ENCODE measurements around the gene ZSCAN9. TPM values are rescaled to one million over a fixed set of nuclear protein-coding genes. Genes with fewer than 3 reads are reported as not detected.

ZSCAN9 gene
- total and polyA plus RNA-seq, 9 of the 15 experiments (the other 6 are each of a cell fraction or from before 2014, with no cell fraction given) = 18.8 to 48.9 (median 28.7) TPM

DNA sequence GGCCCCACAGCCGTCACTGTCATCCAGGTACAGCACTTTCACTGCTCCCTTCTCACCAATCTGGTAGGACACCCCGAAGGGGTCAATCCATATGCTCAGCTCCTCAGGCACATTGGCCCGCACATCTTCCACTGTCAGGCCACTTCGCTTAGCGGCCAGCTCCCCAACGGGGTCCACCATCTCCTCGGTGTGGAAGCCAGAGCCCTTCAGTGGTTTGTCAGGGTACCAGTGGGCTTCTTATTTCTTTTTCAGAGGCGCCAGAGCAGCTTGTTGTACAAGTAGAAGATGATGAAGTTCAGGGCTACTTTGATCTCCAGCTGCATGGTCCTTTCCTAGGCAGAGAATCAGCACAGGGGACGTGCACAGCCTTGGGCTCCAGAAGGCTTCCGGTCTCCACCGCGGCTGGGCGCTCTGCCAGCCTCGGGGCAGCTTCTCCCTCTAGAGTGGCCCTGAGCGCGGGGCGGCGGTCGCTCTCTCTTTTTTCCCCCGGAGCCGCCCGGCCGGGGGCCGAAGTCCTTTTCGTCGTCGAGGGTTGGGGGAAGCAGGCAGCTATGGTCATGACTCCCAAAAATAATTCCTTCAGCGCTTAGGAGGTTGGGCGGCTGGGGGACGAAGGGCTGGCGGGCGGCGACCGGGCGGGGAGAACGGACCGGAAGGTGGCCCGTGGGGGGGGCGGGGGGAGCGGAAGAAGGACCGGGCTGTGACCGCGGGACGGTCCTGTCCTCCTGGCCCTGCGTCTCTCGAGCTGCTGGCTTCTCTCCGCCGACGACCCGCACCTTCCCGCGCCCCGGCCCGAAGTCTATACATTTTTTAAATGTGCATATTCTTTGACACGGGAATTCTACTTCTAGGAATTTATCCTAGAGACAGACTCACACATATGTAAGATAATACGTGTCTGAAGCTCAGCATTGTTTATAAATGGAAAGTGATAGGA lies 6.5 kb upstream of the ZSCAN9 start:
- ChIA-PET CTCF (ENCODE audit: low intra/inter-chr PET ratio) (no interaction called here), POLR2A (interaction anchor here (0.7 to 4.8 kb wide), 18 partner anchors 8 to 411 kb away, joined by 3 to 38 read pairs (median 4); partner anchors contain the start of genes ZKSCAN4, ZKSCAN8, ZSCAN26 and ZSCAN31)
- H3K27ac ChIP-seq (ENCODE audit: extremely low read depth, low read depth, low read length) = peak overlapping the region; percentile 81
- TF ChIP-seq RCOR1 (IDR thresholded peaks at IDR 0.05; ENCODE audit: borderline replicate concordance in 1 of 2, low read depth in 2 of 2, low read length in 2 of 2) (peak in 1 of 2 experiments; percentile 43; a peak in 1 of 4 replicates), TRIM24 (IDR thresholded peaks at IDR 0.05) (no peak; a peak in 2 of 4 replicates), TCFL5 (CRISPR knock-in tag; conservative IDR thresholded peaks at IDR 0.05) (no peak), ATF6 (CRISPR knock-in tag; IDR thresholded peaks at IDR 0.05) (peak; percentile 17; the same call in 1 of the 2 replicates), POLR3G (IDR thresholded peaks at IDR 0.05; ENCODE audit: extremely low read depth, insufficient read length, insufficient replicate concordance) (no peak), CBX1 (IDR thresholded peaks at IDR 0.05; ENCODE audit: low read depth) (peak; percentile 74; the same call in 1 of the 2 replicates), HMGN3 (IDR thresholded peaks at IDR 0.05; ENCODE audit: borderline replicate concordance, extremely low read depth, insufficient read length, low read depth, low read length) (peak; percentile 79), HNRNPL (IDR thresholded peaks at IDR 0.05; ENCODE audit: low read depth, low read length) (0 out of 2 replicates have a peak, but pooled peaks have one; percentile 36), SAFB2 (IDR thresholded peaks at IDR 0.05; ENCODE audit: borderline replicate concordance, low read depth, low read length, severe bottlenecking) (no peak), SUPT5H (IDR thresholded peaks at IDR 0.05) (peak; percentile 77), RUNX1 (IDR thresholded peaks at IDR 0.05; ENCODE audit: low read depth) (no peak), HSF4 (CRISPR knock-in tag; IDR thresholded peaks at IDR 0.05; ENCODE audit: borderline replicate concordance) (no peak), NFIX (CRISPR knock-in tag; IDR thresholded peaks at IDR 0.05; ENCODE audit: low read depth) (peak; percentile 45; the same call in 1 of the 2 replicates), TOE1 (IDR thresholded peaks at IDR 0.05; ENCODE audit: borderline replicate concordance) (peak; percentile 53; the same call in 1 of the 2 replicates), TOE1 (CRISPR knock-in tag; IDR thresholded peaks at IDR 0.05; ENCODE audit: borderline replicate concordance, low read depth) (0 out of 2 replicates have a peak, but pooled peaks have one; percentile 15), CCNT2 (IDR thresholded peaks at IDR 0.05; ENCODE audit: borderline replicate concordance, extremely low read depth, insufficient read length, low read depth, low read length) (peak; percentile 8)
- TF ChIP-seq, protein P1, sequence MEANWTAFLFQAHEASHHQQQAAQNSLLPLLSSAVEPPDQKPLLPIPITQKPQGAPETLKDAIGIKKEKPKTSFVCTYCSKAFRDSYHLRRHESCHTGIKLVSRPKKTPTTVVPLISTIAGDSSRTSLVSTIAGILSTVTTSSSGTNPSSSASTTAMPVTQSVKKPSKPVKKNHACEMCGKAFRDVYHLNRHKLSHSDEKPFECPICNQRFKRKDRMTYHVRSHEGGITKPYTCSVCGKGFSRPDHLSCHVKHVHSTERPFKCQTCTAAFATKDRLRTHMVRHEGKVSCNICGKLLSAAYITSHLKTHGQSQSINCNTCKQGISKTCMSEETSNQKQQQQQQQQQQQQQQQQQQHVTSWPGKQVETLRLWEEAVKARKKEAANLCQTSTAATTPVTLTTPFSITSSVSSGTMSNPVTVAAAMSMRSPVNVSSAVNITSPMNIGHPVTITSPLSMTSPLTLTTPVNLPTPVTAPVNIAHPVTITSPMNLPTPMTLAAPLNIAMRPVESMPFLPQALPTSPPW (CRISPR knock-in tag; IDR thresholded peaks at IDR 0.05) = peak; percentile 100

More for the DNA sequence above, 6.5 kb upstream of the ZSCAN9 start:
- H3K9me1 ChIP-seq (ENCODE audit: control insufficient read depth, insufficient read depth, low read length) = no peaks in the 10 kb centered on the region
- no peaks in the 10 kb centered on the region for H3K36me3 ChIP-seq (ENCODE audit: control insufficient read depth, insufficient read depth, low read length)
- ATAC-seq (peak; percentile 84), DNase-seq (ENCODE audit: extremely low read depth in 1 of 4, low spot score in 3 of 4) (peak; percentile 89 to 95 (median 92)), FAIRE-seq (peak; percentile 63)
- no peaks in the 10 kb centered on the region; the same call in 1 of the 2 replicates for H4K20me1 ChIP-seq (replicated peaks; ENCODE audit: control insufficient read depth, insufficient read depth, low read length)
- H3K27me3 ChIP-seq (ENCODE audit: control insufficient read depth in 2 of 2, insufficient read depth in 2 of 2, low read length in 2 of 2) = no peaks in the 10 kb centered on the region
- peaks cover 18% of the 10 kb centered on the region for H3K79me2 ChIP-seq (ENCODE audit: control insufficient read depth, insufficient read depth, low read length)
- peak overlapping the region; percentile 62 for H3K4me3 ChIP-seq
- in situ Hi-C loops (cut with MboI) = no loop called here
- H3K4me1 ChIP-seq (replicated peaks in 1 of 2; ENCODE audit: control insufficient read depth in 2 of 2, insufficient read depth in 2 of 2, low read length in 2 of 2) = peaks cover 33 to 44% of the 10 kb centered on the region in 2 experiments
- WGBS (ENCODE audit: insufficient coverage, low coverage, missing lambda C conversion rate) = 2% methylated on average over 41 of the region's 56 CpGs
- peak overlapping the region; percentile 87 for H2AFZ ChIP-seq (ENCODE audit: low read depth, low read length)
- H3K9me3 ChIP-seq (replicated peaks; ENCODE audit: control insufficient read depth, insufficient read depth, low read depth, low read length) = no peaks in the 10 kb centered on the region
- H3K4me2 ChIP-seq (ENCODE audit: insufficient read depth, low read length) = peak overlapping the region; percentile 90
- intact Hi-C loops (cut with micrococcal nuclease) = loop anchor here (5.0 to 10.0 kb wide), 3 partner anchors 269 to 1054 kb away; a partner anchor contains a TSS
- H3K9ac ChIP-seq (ENCODE audit: insufficient read depth in 1 of 2, low read depth in 2 of 2, low read length in 2 of 2) = peak overlapping the region; percentile 74 to 94
- BruUV-seq (replicated peaks) = TSS peak; percentile 89

Measured in K562 (cell line).